Kidney epithelial cell (primary cell): Measurements from ENCODE around the gene ITSN1. TPM values are rescaled to one million over a fixed set of nuclear protein-coding genes. Genes with fewer than 3 reads are reported as not detected.

Experiments used
- DNase-seq: peaks from one replicate; pipeline ENCODE4 v3.0.0-alpha.2; 2010; ENCODE audit warnings: low read depth
- H3K27me3 ChIP-seq: 2 replicates; pipeline ENCODE4 v1.6.0; 2011; ENCODE audit warnings: low read length; ENCODE audit not compliant: control insufficient read depth, insufficient read depth
- H3K36me3 ChIP-seq: 2 replicates; pipeline ENCODE4 v1.5.1; 2011; ENCODE audit warnings: low read length; ENCODE audit not compliant: control insufficient read depth, insufficient read depth
- H3K4me3 ChIP-seq: 2 replicates; pipeline ENCODE4 v1.5.1; 2011; ENCODE audit warnings: low read depth, mild to moderate bottlenecking, control low read depth, low read length
- CTCF ChIP-seq: IDR thresholded peaks from 2 replicates; pipeline ENCODE4 v1.5.1; 2011; ENCODE audit warnings: mild to moderate bottlenecking, moderate library complexity, low read length, control low read depth, inconsistent platforms; ENCODE audit not compliant: insufficient read depth, poor library complexity, severe bottlenecking
- total RNA-seq: library from RNA; depleted of rRNA; stranded (reverse); fragments of >200 nt; gene quantifications from 2 replicates; pipeline ENCODE4 v1.2.3, GENCODE V29; 2015

ITSN1 gene
- total RNA-seq, 1 donor from 2014 or later: 20.4 TPM

GRCh38 chr21:33662046-33662445 is 19.7 kb downstream of the ITSN1 start:
- TF ChIP-seq CTCF: no peak
- no peak for DNase-seq
- Histone ChIP-seq H3K27me3 (no peaks in the 10 kb centered on the region), H3K4me3 (no peak overlapping the region), H3K36me3 (no peaks in the 10 kb centered on the region)

- Histone ChIP-seq H3K36me3 (no peaks in the 10 kb centered on the region), H3K4me3 (no peak overlapping the region), H3K27me3 (no peaks in the 10 kb centered on the region)
- TF ChIP-seq CTCF: no peak
- DNase-seq: no peak
Observed at GRCh38 chr21:33663241-33663640, 20.9 kb downstream of the ITSN1 start.

- Histone ChIP-seq H3K36me3 (no peaks in the 10 kb centered on the region), H3K27me3 (no peaks in the 10 kb centered on the region), H3K4me3 (no peak overlapping the region)
- no peak for DNase-seq
- TF ChIP-seq CTCF: no peak
Observed at GRCh38 chr21:33664135-33664534, 21.8 kb downstream of the ITSN1 start.

- Histone ChIP-seq H3K4me3 (no peak overlapping the region), H3K27me3 (no peaks in the 10 kb centered on the region)
- TF ChIP-seq CTCF: no peak
Observed at GRCh38 chr21:33666153-33666552, 23.9 kb downstream of the ITSN1 start.

GRCh38 chr21:33667636-33668035 is 25.3 kb downstream of the ITSN1 start:
- TF ChIP-seq CTCF: no peak
- DNase-seq: no peak
- H3K27me3 ChIP-seq: no peaks in the 10 kb centered on the region
- H3K4me3 ChIP-seq: no peak overlapping the region
- no peaks in the 10 kb centered on the region for H3K36me3 ChIP-seq

More at GRCh38 chr21:33666153-33666552, 23.9 kb downstream of the ITSN1 start:
- no peak for DNase-seq
- no peaks in the 10 kb centered on the region for H3K36me3 ChIP-seq

GRCh38 chr21:33668180-33668579 is 25.9 kb downstream of the ITSN1 start:
- no peak for TF ChIP-seq CTCF
- Histone ChIP-seq H3K27me3 (no peaks in the 10 kb centered on the region), H3K36me3 (no peaks in the 10 kb centered on the region), H3K4me3 (no peak overlapping the region)
- no peak for DNase-seq
